Mesothelial cell of epicardium (in vitro differentiated cells): ENCODE measurements around the gene PPP1R26. TPM values are rescaled to one million over a fixed set of nuclear protein-coding genes. Genes with fewer than 3 reads are reported as not detected.

Experiments
- DNase-seq, 2 experiments: peaks; one replicate each; pipeline ENCODE4 v3.0.0; 2021; ENCODE audit warnings: low spot score in 2 of 2; ENCODE audit not compliant: unreplicated experiment in 2 of 2
- H3K27ac Mint-ChIP-seq: 2 replicates; pipeline ENCODE4 v1.8.0; 2021; ENCODE audit warnings: mixed read lengths
- H3K27me3 Mint-ChIP-seq: 2 replicates; pipeline ENCODE4 v1.8.0; 2021; ENCODE audit warnings: low read depth, mixed read lengths
- H3K36me3 Mint-ChIP-seq: 2 replicates; pipeline ENCODE4 v1.8.0; 2021; ENCODE audit warnings: mixed read lengths
- H3K4me1 Mint-ChIP-seq: 2 replicates; pipeline ENCODE4 v1.8.0; 2021; ENCODE audit warnings: mixed read lengths
- H3K4me3 Mint-ChIP-seq: 2 replicates; pipeline ENCODE4 v1.8.0; 2021; ENCODE audit warnings: mild to moderate bottlenecking, moderate library complexity, mixed read lengths
- H3K9me3 Mint-ChIP-seq: 2 replicates; pipeline ENCODE4 v1.8.0; 2021; ENCODE audit warnings: mixed read lengths
- total RNA-seq: library from RNA; stranded (reverse); gene quantifications from 3 replicates; pipeline ENCODE4 v1.2.1, GENCODE V29; 2021
- TF ChIP-seq, protein P1 (sequence below): fragments of 200-600 bp; sonication (generic); IDR thresholded peaks from one replicate; pipeline ENCODE4 v1.5.0; 2021; ENCODE audit warnings: antibody characterized with exemption; ENCODE audit not compliant: unreplicated experiment

PPP1R26 gene
- total RNA-seq, 1 donor from 2014 or later = 27.9 TPM

DNA sequence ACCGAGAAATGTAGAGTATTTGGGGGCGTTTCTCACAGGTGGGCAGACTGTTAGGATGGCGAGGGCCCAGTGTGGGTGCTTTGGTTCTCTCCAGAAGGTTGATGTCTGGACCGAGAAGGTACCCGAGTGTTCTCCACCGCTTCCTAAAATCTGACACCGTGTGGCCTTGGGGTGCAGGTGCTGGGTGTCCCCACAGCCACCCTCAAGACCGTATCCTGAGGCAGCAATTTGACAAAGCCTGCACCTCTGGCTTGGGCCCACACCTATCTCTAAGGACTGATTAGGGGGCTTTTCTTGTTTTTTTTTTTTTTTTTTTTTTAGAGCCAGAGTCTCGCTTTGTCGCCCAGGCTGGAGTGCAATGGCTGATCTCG, 1.3 kb downstream of the PPP1R26 start:
- no peaks in the 10 kb centered on the region for H3K9me3 Mint-ChIP-seq
- H3K27ac Mint-ChIP-seq = peak overlapping the region; percentile 34
- peak overlapping the region; percentile 68 for H3K4me3 Mint-ChIP-seq
- TF ChIP-seq, protein P1, sequence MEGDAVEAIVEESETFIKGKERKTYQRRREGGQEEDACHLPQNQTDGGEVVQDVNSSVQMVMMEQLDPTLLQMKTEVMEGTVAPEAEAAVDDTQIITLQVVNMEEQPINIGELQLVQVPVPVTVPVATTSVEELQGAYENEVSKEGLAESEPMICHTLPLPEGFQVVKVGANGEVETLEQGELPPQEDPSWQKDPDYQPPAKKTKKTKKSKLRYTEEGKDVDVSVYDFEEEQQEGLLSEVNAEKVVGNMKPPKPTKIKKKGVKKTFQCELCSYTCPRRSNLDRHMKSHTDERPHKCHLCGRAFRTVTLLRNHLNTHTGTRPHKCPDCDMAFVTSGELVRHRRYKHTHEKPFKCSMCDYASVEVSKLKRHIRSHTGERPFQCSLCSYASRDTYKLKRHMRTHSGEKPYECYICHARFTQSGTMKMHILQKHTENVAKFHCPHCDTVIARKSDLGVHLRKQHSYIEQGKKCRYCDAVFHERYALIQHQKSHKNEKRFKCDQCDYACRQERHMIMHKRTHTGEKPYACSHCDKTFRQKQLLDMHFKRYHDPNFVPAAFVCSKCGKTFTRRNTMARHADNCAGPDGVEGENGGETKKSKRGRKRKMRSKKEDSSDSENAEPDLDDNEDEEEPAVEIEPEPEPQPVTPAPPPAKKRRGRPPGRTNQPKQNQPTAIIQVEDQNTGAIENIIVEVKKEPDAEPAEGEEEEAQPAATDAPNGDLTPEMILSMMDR = no peak
- H3K36me3 Mint-ChIP-seq = peaks cover 13% of the 10 kb centered on the region
- no peaks in the 10 kb centered on the region for H3K27me3 Mint-ChIP-seq
- peaks cover 10% of the 10 kb centered on the region for H3K4me1 Mint-ChIP-seq
- DNase-seq = no peak

GRCh38 chr9:135482015-135482754, 2.6 kb downstream of the PPP1R26 start:
- Mint-ChIP-seq H3K36me3 (peaks cover 13% of the 10 kb centered on the region), H3K4me3 (peak overlapping the region; percentile 36)

GRCh38 chr9:135484460-135485277, 5.1 kb downstream of the PPP1R26 start:
- DNase-seq = no peak
- H3K4me3 Mint-ChIP-seq = no peak overlapping the region
- peaks cover 4% of the 10 kb centered on the region for H3K4me1 Mint-ChIP-seq
- TF ChIP-seq, protein P1 = no peak
- no peaks in the 10 kb centered on the region for H3K9me3 Mint-ChIP-seq
- H3K36me3 Mint-ChIP-seq = peaks cover 13% of the 10 kb centered on the region
- H3K27me3 Mint-ChIP-seq = no peaks in the 10 kb centered on the region
- no peak overlapping the region for H3K27ac Mint-ChIP-seq

More at GRCh38 chr9:135482015-135482754, 2.6 kb downstream of the PPP1R26 start:
- Mint-ChIP-seq H3K27me3 (no peaks in the 10 kb centered on the region), H3K4me1 (peaks cover 10% of the 10 kb centered on the region), H3K27ac (no peak overlapping the region), H3K9me3 (no peaks in the 10 kb centered on the region)
- no peak for DNase-seq
- TF ChIP-seq, protein P1 = no peak

GRCh38 chr9:135485385-135485784, 5.8 kb downstream of the PPP1R26 start:
- H3K4me1 Mint-ChIP-seq = peaks cover 4% of the 10 kb centered on the region
- TF ChIP-seq, protein P1 = no peak
- H3K27ac Mint-ChIP-seq = no peak overlapping the region
- H3K9me3 Mint-ChIP-seq = no peaks in the 10 kb centered on the region
- no peaks in the 10 kb centered on the region for H3K27me3 Mint-ChIP-seq
- no peak for DNase-seq
- H3K36me3 Mint-ChIP-seq = peaks cover 13% of the 10 kb centered on the region
- no peak overlapping the region for H3K4me3 Mint-ChIP-seq

DNA sequence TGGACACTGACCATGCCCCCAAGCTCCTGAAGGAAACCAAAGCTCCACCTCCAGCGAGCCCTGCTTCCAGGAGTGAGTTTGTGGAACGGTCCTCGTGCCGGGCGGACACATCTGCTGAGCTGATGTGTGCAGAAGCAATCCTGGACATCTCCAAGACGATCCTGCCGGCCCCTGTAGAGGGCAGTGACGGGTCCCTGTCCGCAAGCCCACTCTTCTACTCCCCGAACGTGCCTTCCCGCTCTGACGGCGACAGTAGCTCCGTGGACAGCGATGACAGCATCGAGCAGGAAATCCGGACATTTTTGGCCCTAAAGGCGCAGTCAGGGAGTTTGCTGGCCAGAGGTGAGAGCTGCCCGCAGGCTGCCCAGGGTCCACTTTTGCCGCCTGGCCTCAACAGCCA, 6.2 kb downstream of the PPP1R26 start:
- Mint-ChIP-seq H3K27ac (no peak overlapping the region), H3K9me3 (no peaks in the 10 kb centered on the region), H3K4me3 (no peak overlapping the region), H3K27me3 (no peaks in the 10 kb centered on the region), H3K4me1 (peaks cover 2% of the 10 kb centered on the region), H3K36me3 (peaks cover 13% of the 10 kb centered on the region)
- TF ChIP-seq, protein P1 = no peak
- DNase-seq = no peak
